Stimulated activated CD8-positive, alpha-beta memory T cell treated with anti-CD3 and anti-CD28 coated beads, Interleukin-15, amount 100 ng/mL, for 24 hours (primary cell): ENCODE results near the gene PRODH2.

Source experiments
- DNase-seq: peaks from one replicate; pipeline ENCODE4 v3.0.0-alpha.2; 2020; ENCODE audit warnings: low read depth

The PRODH2 gene

DNA sequence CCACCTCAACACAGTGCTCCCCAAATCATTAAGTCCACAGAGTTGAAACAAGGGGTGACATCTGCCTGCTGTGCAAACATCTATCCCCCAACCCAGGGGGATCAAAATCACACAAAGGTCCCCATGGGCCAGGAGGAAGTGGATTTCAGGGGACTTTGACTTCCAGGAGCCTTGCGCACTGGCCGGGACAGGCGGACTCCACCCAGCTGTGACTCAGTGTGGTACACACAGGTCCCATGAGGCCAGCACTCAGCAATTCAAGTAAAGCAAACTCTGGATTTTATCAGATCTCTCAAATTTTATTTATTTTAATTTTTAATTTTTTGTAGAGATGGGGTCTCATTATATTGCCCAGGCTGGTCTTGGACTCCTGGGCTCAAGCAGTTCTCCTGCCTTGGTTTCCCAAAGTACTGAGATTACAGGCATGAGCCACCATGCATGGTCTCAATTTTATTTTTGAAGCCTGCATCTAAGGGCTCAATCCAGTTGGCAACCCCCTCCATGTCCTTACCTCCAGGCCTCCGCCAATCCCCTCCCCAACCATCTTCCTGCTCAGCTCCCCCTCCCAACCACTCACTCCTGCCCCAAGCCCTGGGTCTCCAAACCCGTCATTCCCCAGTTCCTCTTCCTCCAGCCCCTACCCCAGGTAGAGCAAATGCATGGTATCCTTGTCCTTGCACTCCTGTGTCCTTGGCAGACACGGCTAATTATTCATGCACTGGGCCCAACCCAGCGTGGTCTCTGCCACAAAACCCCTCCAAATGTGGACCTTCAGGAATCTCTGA lies 19.1 kb downstream of the PRODH2 start:
- no peak for DNase-seq

DNA sequence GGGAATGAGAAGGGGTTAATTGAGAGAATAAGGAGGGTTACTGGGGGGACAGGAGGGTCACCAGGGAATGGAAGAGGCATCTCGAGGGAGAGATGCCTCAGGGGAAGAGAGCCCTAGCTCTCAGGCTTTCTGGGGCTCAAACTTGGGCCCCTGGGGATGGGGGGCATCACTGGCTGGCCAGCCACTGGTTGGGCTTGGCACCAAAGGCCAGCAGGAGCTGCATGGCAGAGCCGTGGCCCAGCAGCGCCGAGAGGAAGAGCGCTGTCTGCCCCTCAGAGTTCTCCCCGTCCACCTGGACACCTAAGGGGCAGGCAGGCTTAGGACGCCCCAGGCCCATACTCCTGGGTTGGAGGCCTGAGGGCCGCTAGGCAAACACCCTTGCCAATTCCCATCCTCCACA lies 19.8 kb downstream of the PRODH2 start:
- DNase-seq, result no peak

DNA sequence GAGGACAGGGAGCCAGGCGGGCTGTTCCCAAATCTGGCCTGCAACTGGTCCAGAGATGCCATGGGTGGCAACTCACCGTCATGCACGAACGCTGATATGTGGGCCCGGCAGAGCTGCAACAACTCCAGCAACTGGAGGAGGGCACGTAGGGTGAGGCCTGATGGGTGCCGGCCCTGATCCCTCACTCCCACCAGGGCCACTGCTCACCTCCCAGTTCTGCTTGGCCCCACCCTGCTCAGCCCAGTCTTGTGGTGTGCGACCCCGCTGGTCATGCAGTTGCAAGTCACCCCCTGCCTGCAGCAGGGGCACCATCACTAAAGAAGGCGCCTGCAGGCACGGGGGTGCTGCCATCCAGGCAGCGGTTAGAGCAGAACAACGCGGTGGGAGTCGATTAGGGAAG lies 20.3 kb downstream of the PRODH2 start:
- DNase-seq, result no peak

DNA sequence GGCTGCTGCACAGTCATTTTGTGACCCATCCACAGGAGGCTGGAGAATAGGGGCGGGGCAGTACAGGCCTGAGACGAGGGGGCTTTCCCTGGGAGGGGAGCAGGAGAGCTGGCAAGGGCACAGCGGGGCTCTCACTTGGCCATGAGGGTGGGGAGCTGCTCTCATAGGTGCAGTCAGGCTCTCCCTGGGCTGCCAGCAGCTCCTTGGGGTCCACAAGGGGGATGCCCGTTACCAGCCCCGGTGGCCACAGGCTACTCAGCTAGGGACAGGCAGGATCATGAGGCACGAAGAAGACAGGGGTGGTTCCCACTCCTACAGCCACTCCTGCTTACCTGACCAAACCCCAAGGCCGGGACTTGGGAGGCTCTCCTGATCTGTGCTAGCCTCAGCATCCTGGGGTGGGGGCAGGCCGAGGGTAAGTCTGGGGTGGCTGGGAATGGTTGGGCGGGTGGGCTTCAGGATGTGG lies 20.8 kb downstream of the PRODH2 start:
- DNase-seq, result no peak

DNA sequence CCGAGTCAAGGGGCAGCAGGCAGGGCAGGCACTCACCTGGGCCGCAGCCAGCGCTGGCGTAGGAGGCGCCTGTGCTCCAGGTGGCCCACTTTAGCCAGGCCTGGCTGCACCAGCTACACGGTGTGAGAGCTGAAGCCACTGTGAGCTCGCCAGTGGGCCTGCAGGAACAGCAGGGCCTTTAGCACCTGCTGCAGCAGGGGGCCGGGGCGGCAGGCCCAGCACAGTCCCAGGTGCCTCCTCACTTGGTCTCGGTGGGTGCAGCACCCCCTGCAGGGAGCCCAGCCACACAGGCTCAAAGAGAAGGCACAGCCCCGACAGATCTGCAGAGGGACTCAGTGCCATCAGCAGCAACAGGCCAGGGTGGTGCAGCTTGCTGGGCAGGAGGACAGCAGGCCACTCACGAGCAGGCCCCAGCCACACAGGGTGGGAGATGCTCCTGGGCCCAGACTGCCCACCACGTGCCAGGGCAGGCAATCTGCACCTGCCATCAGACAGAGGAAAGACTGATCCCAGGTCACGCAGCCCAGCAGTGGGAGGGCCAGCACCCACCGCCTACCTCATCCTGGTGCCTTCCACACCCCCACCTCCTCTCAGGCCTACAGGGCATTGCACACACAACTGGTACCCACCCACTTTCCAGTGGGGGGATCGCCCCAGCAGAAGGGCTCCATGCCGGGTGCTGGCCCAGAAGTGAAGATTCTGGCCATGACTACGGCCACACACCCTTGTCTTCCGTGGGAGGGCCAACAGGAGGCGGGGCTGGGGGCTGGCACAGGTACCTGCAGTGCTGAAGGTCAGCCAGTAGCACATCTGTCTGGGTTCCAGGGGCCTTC lies 21.4 kb downstream of the PRODH2 start:
- no peak for DNase-seq

DNA sequence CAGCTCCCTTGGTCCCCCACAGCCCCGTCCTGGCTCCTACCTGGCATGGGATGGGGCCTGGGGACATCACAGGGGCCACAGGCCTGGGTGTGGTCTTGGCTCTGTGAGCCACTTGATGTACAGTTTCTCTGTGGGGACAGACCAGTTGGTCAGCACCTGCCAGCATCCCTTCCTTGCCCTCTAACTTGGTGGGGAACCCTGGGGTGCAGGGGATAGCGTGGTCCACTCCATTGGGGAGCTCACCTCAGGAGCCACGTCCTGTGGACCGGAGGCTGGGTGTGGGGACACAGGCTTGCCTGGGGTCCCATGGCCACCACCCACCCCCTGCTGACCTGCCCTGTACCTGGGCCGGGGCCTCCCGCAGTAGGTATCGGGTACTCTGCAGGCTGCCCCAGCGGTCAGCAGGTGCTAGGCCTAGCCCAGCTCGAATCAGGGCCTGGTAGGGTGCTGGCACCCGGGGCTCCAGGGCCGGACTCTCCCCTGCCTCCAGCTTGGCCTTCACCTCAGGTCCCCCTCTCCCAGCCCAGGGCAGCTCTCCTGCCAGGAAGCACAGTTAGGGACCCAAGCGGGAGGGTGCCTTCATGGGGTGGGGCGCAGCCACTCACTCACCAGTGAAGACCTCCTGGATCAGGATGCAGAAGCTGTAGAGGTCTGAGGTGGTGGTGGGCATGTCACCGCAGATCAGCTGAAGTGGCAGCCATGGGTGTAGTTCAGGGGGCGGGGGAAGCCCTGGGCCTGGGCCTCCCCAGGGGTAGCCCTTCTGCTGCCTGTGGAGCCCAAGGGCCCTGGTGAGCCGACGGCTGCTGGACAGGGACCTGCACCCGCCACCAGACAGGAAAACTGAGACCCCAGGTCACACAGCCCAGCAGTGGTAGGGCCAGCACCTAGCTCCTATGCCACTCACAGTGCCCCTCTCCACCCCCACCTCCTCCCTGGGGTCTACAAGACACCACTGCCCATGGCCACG lies 22.4 kb downstream of the PRODH2 start:
- DNase-seq, result no peak

DNA sequence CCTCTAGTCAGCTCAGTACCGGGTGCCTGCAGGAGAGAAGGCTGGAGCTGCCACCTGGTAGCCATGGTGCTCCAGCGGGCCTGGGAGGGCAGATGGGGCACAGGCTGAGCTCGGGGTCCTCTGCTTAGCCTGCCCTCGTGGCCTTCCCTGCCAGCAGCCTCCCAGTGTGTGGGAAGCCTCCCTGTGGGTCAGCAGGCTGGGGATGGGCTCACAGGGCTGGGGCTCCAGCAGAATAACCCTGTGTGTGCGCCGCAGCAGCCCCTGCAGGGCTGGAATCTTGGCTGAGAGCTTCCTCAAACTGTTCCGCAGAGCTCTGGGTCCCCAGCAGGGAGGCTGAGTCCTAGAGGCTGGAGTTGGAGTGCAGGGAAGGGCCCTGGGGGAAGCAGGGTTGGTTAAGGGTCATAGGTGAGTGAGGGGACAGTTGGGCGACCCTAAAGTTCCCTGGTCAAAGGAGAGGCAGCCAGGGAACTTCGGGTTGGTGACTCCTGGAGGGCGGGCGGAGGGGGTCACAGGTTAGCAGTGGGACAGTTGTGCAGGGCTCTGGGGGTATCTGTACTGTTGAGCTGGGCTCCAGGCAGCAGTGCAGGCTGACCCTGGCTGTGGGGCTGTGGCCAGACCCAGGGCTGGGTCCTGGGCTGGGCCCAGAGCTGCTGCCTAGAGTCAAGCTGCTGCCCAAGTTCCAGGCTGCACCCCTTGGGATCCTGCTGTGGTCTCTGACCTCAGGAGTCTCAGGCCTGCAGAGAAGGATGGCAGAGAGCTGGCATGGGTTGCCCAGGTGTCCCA lies 23.3 kb downstream of the PRODH2 start:
- no peak for DNase-seq

DNA sequence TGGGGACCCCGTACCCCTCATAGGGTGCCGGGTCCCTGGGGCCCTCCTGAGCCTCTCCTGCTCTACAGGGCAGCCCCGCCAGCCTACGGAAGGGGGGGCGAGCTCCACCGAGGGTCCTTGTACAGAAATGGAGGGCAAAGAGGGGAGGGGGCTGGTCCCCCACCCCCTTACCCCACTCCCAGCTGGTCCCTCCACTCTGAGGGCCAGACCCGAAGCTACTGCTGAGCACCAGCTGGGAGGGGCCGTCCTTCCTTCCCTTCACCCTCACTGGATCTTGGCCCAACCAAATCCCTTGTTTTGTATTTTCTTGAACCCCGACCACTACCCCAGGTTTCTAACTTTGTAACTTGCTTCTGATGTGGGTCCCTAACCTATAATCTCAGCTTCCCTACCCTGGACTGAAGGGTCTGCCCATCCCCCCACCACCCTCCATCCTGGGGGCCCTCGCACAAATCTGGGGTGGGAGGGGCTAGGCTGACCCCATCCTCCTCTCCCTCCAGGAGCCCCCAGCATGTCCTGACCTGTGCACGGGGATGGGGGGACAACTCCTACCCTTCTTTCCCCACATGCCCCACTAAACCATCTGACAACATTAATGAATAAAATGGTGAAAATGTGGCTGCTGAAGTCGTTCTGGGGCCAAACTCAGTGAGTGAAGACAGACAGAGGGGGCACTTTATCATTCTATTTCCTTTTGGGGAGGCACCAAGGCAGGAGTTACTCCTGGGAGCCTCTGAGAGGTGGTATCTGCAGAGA lies 24.3 kb downstream of the PRODH2 start:
- DNase-seq, result no peak

DNA sequence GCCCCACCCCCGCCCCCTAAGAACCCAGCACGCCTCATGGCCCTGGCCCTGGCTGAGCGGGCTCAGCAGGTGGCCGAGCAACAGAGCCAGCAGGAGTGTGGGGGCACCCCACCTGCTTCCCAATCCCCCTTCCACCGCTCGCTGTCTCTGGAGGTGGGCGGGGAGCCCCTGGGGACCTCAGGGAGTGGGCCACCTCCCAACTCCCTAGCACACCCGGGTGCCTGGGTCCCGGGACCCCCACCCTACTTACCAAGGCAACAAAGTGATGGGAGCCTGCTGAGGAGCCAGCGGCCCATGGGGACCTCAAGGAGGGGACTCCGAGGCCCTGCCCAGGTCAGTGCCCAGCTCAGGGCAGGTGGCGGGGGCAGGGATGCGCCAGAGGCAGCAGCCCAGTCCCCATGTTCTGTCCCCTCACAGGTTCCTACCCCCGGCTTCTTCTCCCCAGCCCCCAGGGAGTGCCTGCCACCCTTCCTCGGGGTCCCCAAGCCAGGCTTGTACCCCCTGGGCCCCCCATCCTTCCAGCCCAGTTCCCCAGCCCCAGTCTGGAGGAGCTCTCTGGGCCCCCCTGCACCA lies 25.3 kb downstream of the PRODH2 start:
- DNase-seq, result no peak

DNA sequence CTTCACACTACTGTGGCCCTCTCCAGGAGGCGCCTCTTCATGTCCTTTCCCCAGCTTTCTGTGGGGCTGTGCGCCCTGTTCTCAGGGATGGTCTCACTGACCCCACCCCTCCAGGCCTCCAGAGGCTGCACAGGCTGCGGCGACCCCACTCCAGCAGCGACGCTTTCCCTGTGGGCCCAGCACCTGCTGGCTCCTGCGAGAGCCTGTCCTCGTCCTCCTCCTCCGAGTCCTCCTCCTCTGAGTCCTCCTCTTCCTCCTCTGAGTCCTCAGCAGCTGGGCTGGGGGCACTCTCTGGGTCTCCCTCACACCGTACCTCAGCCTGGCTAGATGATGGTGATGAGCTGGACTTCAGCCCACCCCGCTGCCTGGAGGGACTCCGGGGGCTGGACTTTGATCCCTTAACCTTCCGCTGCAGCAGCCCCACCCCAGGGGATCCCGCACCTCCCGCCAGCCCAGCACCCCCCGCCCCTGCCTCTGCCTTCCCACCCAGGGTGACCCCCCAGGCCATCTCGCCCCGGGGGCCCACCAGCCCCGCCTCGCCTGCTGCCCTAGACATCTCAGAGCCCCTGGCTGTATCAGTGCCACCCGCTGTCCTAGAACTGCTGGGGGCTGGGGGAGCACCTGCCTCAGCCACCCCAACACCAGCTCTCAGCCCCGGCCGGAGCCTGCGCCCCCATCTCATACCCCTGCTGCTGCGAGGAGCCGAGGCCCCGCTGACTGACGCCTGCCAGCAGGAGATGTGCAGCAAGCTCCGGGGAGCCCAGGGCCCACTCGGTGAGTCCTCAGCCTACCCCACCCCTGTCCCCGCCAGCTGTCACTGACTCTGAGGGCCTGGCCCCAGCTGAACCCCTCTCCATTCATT lies 26.1 kb downstream of the PRODH2 start:
- no peak for DNase-seq

DNA sequence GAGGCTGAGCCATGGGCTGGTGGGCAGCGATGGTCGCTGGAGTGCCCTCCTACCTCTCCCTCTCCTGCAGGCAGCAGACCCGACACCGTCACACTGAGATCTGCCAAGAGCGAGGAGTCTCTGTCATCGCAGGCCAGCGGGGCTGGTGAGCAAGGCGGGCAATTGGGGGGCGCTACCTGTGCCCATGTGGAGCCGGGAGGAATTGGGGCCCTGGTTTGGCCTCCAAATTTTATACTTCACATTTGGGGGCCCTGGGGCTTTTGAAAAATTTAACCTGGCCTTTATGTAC lies 27.4 kb downstream of the PRODH2 start:
- no peak for DNase-seq

DNA sequence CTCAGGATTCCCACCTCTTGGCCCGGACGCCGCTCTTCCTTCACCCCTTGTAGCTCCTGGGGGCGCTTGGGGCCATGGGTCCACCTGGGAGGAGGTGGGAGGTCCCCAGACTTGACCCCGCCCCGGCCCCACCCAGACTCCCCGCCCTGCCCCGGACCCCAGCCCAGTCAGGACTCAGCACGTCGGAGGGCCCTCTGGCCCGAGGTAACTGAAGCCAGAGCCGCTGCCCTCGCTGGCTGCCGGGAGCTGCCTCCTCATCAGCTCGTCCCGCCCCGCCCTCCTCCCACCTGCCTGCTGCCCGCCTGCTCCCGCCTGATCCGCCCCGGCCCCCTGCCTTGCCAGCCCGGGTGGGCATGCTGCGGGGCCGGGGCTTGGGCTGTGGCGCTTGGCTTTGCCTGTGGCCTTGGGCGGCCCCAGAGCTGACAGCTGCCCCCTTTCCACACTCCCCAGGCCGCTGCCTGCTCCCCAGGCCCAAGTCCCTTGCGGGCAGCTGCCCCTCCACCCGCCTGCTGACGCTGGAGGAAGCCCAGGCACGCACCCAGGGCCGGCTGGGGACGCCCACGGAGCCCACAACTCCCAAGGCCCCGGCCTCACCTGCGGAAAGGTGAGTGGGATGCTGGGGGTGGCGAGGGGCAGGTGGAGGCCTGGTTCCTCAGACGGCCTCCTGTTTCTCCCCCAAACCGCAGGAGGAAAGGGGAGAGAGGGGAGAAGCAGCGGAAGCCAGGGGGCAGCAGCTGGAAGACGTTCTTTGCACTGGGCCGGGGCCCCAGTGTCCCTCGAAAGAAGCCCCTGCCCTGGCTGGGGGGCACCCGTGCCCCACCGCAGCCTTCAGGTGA lies 27.9 kb downstream of the PRODH2 start:
- no peak for DNase-seq

DNA sequence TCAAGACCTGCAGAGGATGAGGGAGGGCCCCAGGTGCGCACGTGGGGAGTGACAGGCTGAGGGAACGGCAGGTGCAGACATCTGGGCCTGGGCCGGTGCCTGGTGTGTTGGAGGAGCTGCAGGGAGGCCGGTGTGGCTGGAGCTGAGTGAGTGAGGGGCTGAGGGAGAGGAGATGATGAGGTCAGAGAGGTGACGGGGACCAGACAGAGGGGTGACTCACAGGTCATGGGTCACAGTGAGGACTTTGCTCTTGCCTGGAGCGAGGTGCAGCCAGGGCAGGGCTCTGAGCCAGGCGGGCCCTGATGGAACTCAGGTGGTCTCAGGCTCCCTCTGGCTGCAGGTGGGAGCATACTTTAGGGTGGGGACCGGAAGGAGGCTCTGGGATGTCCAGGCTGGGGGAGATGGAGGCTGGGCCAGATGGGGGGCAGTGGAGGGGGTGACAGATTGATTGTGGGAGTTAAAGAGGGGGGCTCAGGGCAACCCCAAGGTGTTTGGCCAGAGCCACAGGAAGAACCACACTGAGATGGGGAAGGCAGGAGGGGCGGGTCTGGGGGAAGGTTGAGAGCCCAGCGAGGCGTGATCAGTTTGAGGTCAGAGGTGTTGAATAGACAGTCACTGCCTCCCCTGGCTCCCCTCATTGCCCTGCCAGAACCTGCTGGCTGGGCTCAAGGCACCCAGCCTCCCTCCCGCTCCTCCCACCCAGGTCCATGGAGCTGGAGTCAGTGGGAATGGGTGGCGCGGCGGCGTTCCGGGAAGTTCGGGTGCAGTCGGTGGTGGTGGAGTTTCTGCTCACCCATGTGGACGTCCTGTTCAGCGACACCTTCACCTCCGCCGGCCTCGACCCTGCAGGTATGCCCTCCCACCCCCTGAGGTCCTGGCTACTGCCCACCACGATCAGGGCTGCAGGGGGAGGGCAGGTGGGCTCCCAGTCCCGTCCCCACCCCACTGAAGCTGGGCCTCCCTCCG lies 28.9 kb downstream of the PRODH2 start:
- DNase-seq, result no peak

DNA sequence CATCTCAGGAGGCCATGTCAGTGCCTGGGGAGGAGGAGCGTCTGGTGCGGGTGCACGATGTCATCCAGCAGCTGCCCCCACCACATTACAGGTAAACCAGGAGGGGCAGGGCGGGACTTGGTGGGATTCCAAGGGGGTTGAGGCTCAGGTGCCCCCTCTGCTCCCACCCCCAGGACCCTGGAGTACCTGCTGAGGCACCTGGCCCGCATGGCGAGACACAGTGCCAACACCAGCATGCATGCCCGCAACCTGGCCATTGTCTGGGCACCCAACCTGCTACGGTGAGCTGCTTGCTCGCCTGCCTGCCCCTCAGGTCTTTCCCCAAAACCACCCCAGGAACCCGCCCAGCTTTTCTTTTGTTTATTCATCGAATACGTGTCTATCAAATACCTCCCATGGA lies 30.1 kb downstream of the PRODH2 start:
- DNase-seq, result no peak

DNA sequence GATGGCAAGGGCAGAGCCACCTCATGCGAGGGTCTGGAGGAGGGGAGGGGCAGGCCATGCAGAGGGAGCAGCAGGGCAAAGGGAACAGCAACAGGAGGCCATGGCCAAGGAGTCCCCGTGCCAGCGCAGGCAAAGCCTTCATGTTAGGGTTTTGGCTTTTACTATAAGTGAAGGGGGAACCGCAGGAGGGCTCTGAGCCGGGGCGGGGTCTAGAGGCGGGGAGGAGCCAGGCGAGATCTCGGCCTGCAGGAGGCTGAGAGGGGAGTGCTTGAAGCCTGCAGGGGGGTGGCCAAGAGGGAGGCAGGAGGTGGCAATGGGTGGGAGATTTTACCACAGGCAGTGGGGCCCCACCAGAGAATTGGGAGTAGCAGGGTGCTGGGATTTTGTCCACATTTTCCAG lies 31.0 kb downstream of the PRODH2 start:
- DNase-seq, result no peak

DNA sequence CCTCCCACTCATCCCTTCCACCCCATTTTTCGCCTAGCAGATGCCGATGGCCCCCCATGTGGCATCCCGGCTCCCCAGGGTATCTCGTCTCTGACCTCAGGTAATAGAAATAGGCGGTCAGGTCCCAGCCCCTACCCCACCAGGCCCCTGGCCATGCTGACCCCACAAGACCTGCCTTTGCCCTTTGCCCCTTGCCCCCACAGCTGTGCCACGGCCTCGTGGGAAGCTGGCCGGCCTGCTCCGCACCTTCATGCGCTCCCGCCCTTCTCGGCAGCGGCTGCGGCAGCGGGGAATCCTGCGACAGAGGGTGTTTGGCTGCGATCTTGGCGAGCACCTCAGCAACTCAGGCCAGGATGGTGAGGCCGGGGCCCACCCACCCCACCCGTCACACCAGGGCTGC lies 31.9 kb downstream of the PRODH2 start:
- no peak for DNase-seq

DNA sequence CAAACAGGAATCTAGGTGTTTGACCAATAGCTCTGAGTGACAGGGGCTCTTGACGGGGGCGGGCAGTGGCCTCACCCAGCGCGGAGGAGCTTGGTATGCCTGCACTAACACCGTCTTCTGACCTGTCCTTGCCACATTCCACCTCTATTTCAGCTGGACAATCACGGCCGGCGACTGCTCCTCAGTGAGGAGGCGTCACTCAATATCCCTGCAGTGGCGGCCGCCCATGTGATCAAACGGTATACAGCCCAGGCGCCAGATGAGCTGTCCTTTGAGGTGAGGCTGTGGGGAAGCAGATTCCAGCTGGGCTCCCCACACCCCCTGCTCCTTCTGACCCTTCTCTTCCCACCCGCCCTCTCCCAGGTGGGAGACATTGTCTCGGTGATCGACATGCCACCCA lies 32.6 kb downstream of the PRODH2 start:
- DNase-seq, result no peak
